Stimulated activated naive B cell treated with anti-CD40 and anti-IgM and Interleukin-4, amounts not matched to agents 10 μg/mL and 1 μg/mL and 100 μg/mL, for 72 hours (primary cell): Measurements from ENCODE around the gene APOA1.
"Not testable (repeated sequence)": the region's sequence is repeated elsewhere in the genome, so short reads cannot be mapped to it uniquely, and the experiment has no call there.

Experiments used
- ATAC-seq, 2 donors: fragments of 150-1000 bp; cut with Tn5 transposase; replicated peaks; 2 replicates each; pipeline ENCODE4 v1.10.0; 2021; ENCODE audit warnings: moderate library complexity in 1 of 2
- DNase-seq: peaks from one replicate; pipeline ENCODE4 v3.0.0; 2021
- H3K27ac Mint-ChIP-seq: one replicate; pipeline ENCODE4 v1.8.0; 2022; ENCODE audit warnings: mild to moderate bottlenecking, mixed read lengths
- H3K27me3 Mint-ChIP-seq, 2 donors: one replicate each; pipeline ENCODE4 v1.8.0; 2022; ENCODE audit warnings: mixed read lengths in 2 of 2
- H3K36me3 Mint-ChIP-seq, 2 donors: one replicate each; pipeline ENCODE4 v1.8.0; 2022; ENCODE audit warnings: mixed read lengths in 2 of 2, mild to moderate bottlenecking in 1 of 2
- H3K4me1 Mint-ChIP-seq, 2 donors: one replicate each; pipeline ENCODE4 v1.8.0; 2022; ENCODE audit warnings: mixed read lengths in 2 of 2, mild to moderate bottlenecking in 1 of 2
- H3K4me3 Mint-ChIP-seq, 2 donors: one replicate each; pipeline ENCODE4 v1.8.0; 2022; ENCODE audit warnings: mild to moderate bottlenecking in 2 of 2, mixed read lengths in 2 of 2, moderate library complexity in 1 of 2
- H3K9me3 Mint-ChIP-seq, 2 donors: one replicate each; pipeline ENCODE4 v1.8.0; 2022; ENCODE audit warnings: mixed read lengths in 2 of 2, mild to moderate bottlenecking in 1 of 2

Gene APOA1

GRCh38 chr11:116835042-116835772, 2.2 kb downstream of the APOA1 start:
- Mint-ChIP-seq H3K4me1 (peaks cover 11 to 18% of the 10 kb centered on the region in 2 donors), H3K9me3 (no peaks in the 10 kb centered on the region), H3K4me3 (peak overlapping the region; percentile 72 to 73), H3K27ac (peak overlapping the region; percentile 43), H3K27me3 (peaks cover 0 to 7% of the 10 kb centered on the region in 2 donors), H3K36me3 (no peaks in the 10 kb centered on the region)
- DNase-seq (no peak), ATAC-seq (peak; percentile 31 to 34)

DNA sequence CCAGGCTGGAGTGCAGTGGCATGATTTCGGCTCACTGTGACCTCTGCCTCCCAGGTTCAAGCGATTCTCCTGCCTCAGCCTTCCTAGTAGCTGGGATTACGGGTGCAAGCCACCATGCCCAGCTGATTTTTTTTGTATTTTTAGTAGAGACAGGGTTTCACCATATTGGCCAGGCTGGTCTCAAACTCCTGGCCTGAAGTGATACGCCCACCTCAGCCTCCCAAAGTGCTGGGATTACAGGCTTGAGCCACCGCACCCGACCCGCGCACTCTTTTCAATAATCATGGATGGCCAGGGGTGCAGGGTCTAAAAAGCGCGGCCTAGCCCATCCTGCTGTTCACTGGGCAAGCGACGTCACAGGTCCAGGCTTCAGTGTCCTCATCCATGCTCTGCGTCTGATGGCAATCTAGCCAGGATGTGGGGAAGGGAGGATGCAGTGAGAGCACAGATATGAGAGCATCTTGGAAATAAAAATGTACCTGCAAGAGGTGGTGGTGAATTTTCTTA, 2.8 kb downstream of the APOA1 start:
- ATAC-seq, H3K27ac Mint-ChIP-seq, H3K27me3 Mint-ChIP-seq, H3K36me3 Mint-ChIP-seq, DNase-seq, H3K9me3 Mint-ChIP-seq: not testable (repeated sequence)
- Mint-ChIP-seq H3K4me3 (peak overlapping the region in 1 of 2 donors; percentile 72), H3K4me1 (peaks cover 11 to 18% of the 10 kb centered on the region in 2 donors)

GRCh38 chr11:116833816-116834534, 3.4 kb downstream of the APOA1 start:
- ATAC-seq (no peak), DNase-seq (no peak)
- Mint-ChIP-seq H3K27me3 (peaks cover 0 to 7% of the 10 kb centered on the region in 2 donors), H3K4me1 (peaks cover 11 to 18% of the 10 kb centered on the region in 2 donors), H3K36me3 (no peaks in the 10 kb centered on the region), H3K4me3 (no peak overlapping the region), H3K9me3 (no peaks in the 10 kb centered on the region), H3K27ac (no peak overlapping the region)

GRCh38 chr11:116833491-116833815, 4.0 kb downstream of the APOA1 start:
- DNase-seq (no peak), ATAC-seq (no peak)
- Mint-ChIP-seq H3K27ac (no peak overlapping the region), H3K36me3 (no peaks in the 10 kb centered on the region), H3K27me3 (peaks cover 0 to 7% of the 10 kb centered on the region in 2 donors), H3K9me3 (no peaks in the 10 kb centered on the region), H3K4me3 (no peak overlapping the region), H3K4me1 (peaks cover 11 to 18% of the 10 kb centered on the region in 2 donors)

DNA sequence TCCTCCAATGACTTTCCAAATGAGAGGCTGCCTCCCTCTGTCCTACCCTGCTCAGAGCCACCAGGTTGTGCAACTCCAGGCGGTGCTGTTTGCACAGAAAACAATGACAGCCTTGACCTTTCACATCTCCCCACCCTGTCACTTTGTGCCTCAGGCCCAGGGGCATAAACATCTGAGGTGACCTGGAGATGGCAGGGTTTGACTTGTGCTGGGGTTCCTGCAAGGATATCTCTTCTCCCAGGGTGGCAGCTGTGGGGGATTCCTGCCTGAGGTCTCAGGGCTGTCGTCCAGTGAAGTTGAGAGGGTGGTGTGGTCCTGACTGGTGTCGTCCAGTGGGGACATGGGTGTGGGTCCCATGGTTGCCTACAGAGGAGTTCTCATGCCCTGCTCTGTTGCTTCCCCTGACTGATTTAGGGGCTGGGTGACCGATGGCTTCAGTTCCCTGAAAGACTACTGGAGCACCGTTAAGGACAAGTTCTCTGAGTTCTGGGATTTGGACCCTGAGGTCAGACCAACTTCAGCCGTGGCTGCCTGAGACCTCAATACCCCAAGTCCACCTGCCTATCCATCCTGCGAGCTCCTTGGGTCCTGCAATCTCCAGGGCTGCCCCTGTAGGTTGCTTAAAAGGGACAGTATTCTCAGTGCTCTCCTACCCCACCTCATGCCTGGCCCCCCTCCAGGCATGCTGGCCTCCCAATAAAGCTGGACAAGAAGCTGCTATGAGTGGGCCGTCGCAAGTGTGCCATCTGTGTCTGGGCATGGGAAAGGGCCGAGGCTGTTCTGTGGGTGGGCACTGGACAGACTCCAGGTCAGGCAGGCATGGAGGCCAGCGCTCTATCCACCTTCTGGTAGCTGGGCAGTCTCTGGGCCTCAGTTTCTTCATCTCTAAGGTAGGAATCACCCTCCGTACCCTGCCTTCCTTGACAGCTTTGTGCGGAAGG, 4.8 kb downstream of the APOA1 start:
- Mint-ChIP-seq H3K27ac (no peak overlapping the region), H3K9me3 (no peaks in the 10 kb centered on the region), H3K27me3 (peaks cover 0 to 7% of the 10 kb centered on the region in 2 donors), H3K4me3 (no peak overlapping the region), H3K4me1 (peaks cover 11 to 18% of the 10 kb centered on the region in 2 donors), H3K36me3 (no peaks in the 10 kb centered on the region)
- no peak for ATAC-seq
- DNase-seq: no peak

- ATAC-seq: no peak
- H3K9me3 Mint-ChIP-seq: no peaks in the 10 kb centered on the region
These were observed 5.6 kb downstream of the APOA1 start for GRCh38 chr11:116831790-116832349.

GRCh38 chr11:116830184-116830912, 7.1 kb downstream of the APOA1 start:
- peaks cover 6 to 8% of the 10 kb centered on the region in 2 donors for H3K4me1 Mint-ChIP-seq
- no peak overlapping the region for H3K4me3 Mint-ChIP-seq
- no peak for ATAC-seq
- H3K27ac Mint-ChIP-seq: no peak overlapping the region
- DNase-seq: no peak
- H3K36me3 Mint-ChIP-seq: no peaks in the 10 kb centered on the region
- peaks cover 0 to 4% of the 10 kb centered on the region in 2 donors for H3K27me3 Mint-ChIP-seq
- no peaks in the 10 kb centered on the region for H3K9me3 Mint-ChIP-seq

More at GRCh38 chr11:116831790-116832349, 5.6 kb downstream of the APOA1 start:
- no peaks in the 10 kb centered on the region for H3K36me3 Mint-ChIP-seq
- no peak overlapping the region for H3K4me3 Mint-ChIP-seq
- no peak overlapping the region for H3K27ac Mint-ChIP-seq
- peaks cover 0 to 4% of the 10 kb centered on the region in 2 donors for H3K27me3 Mint-ChIP-seq
- DNase-seq: no peak
- H3K4me1 Mint-ChIP-seq: peaks cover 11 to 18% of the 10 kb centered on the region in 2 donors

GRCh38 chr11:116829525-116830183, 7.8 kb downstream of the APOA1 start, which contains the start of gene APOC3:
Gene APOC3 (plus strand): TSS chr11:116829907. CDS start chr11:116830583, 676 bp downstream.
- no peak for DNase-seq
- Mint-ChIP-seq H3K4me1 (peaks cover under 1% of the 10 kb centered on the region in 2 donors), H3K4me3 (no peak within 1 kb of the TSS), H3K27ac (no peak within 1 kb of the TSS), H3K36me3 (no peaks in the 10 kb centered on the region), H3K27me3 (peaks cover 0 to 4% of the 10 kb centered on the region in 2 donors), H3K9me3 (no peaks in the 10 kb centered on the region)
- no peak for ATAC-seq

- ATAC-seq (no peak), DNase-seq (no peak)
- Mint-ChIP-seq H3K27me3 (peaks cover 0 to 4% of the 10 kb centered on the region in 2 donors), H3K9me3 (no peaks in the 10 kb centered on the region), H3K36me3 (no peaks in the 10 kb centered on the region), H3K4me3 (no peak overlapping the region), H3K4me1 (no peaks in the 10 kb centered on the region), H3K27ac (no peak overlapping the region)
These were observed 8.5 kb downstream of the APOA1 start for GRCh38 chr11:116828632-116829524.

DNA sequence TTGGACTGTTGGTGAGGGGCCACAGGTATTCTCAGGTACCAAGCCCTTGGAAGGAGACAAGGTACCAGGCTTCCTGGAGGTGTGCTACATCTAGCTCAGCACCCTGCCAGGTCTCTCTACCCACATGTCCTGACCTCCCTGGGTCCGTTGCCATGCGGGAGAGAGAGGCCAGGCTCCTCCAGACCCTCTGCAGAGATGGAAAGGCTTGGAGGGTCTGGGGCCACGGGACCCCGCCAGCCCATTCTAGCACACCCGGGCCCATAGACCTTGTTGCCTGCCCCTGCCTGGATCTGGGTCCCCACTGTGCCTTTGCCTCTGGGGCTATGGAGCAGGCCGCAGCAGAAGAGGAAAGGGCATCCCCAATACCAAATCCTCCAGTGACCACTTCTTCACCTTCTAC, 10.0 kb downstream of the APOA1 start:
- Mint-ChIP-seq H3K36me3 (no peaks in the 10 kb centered on the region), H3K27me3 (peaks cover 0 to 4% of the 10 kb centered on the region in 2 donors), H3K9me3 (no peaks in the 10 kb centered on the region), H3K4me1 (no peaks in the 10 kb centered on the region), H3K4me3 (no peak overlapping the region), H3K27ac (no peak overlapping the region)
- no peak for ATAC-seq
- DNase-seq: no peak

DNA sequence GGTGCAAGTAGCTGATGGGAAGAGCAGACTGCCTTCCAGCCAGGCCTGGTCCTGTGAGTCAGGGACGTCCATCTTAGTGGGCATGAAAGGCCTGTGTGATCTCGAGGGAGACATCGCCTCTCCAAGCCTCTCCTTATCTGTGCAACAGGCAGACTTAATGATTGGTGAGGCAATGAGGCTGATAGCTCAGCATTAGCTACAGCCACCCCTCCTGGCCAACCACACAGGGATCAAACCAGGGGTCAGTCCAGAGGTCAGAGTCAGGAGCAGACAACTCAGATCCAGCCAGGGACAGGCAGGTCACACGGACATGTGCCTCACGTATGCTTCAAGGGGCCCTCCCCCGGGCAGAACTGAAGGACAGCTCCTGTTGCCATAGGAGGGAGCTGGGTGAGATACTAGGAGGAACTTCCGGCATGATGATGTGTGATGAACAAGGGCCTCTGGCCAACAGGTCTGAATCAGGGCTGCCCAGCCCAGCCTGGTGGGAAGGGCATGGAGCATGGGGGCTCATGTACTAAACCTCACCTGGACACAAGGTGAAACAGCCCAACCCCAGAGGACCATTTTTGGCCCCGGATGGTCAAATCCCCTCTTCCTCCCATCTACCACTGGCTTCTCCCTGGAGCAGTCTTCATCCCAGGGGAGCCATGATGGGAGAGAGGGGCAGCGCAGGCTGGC, 10.5 kb downstream of the APOA1 start:
- no peak for DNase-seq
- Mint-ChIP-seq H3K27ac (no peak overlapping the region), H3K4me1 (no peaks in the 10 kb centered on the region), H3K36me3 (no peaks in the 10 kb centered on the region), H3K27me3 (peaks cover 0 to under 1% of the 10 kb centered on the region in 2 donors), H3K4me3 (no peak overlapping the region), H3K9me3 (no peaks in the 10 kb centered on the region)
- ATAC-seq: no peak
